GM19328 (cell line): ENCODE measurements around the gene PLCG1.

ENCODE experiments used
- ATAC-seq: cut with Tn5 transposase; IDR thresholded peaks from one replicate; pipeline ENCODE4 v1.9.1; 2021; ENCODE audit warnings: mild to moderate bottlenecking, moderate library complexity; ENCODE audit not compliant: unreplicated experiment

The PLCG1 gene

GRCh38 chr20:41176711-41177552, 39.6 kb downstream of the PLCG1 start:
- no peak for ATAC-seq

GRCh38 chr20:41177636-41178035, 40.3 kb downstream of the PLCG1 start:
- no peak for ATAC-seq

GRCh38 chr20:41178495-41178894, 41.2 kb downstream of the PLCG1 start:
- ATAC-seq = no peak

- no peak for ATAC-seq
These were observed 41.6 kb downstream of the PLCG1 start for GRCh38 chr20:41178904-41179432.

- ATAC-seq = no peak
These were observed 42.6 kb downstream of the PLCG1 start for GRCh38 chr20:41179961-41180360.

DNA sequence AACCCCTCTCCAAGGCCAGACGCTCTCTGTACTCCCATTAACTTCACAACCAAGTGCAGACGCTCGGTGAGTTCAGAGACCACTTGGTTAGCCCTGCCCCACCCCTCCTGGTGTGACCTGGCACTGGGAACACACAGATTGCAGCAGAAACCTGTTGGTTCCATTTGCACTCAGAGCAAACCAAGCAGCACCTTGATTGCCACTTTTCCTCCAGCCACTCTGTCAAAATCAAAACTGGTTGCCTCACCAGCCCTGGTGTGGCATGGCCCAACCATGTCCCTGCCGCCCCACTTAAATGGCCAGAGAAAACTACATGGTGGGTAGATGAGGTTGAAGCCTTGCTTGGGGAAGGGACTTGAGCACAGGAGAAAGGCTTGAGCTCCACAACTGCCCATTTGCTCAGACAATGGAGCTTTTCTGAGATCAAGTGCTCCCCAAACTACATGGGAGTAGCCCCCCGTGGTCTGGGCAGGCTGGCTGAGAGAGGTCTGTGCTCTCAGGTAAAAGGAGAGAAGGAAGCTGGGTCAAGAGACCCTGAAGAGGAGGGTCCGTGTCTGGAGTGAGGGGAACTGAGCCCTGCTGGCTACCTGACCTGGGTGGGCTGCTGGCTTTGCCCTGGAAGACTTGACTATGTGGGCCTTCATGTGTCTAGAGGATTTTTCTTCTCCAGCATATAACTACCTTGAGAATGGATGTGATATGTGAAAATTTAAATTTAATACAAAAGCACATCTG, 43.4 kb downstream of the PLCG1 start:
- ATAC-seq = no peak

DNA sequence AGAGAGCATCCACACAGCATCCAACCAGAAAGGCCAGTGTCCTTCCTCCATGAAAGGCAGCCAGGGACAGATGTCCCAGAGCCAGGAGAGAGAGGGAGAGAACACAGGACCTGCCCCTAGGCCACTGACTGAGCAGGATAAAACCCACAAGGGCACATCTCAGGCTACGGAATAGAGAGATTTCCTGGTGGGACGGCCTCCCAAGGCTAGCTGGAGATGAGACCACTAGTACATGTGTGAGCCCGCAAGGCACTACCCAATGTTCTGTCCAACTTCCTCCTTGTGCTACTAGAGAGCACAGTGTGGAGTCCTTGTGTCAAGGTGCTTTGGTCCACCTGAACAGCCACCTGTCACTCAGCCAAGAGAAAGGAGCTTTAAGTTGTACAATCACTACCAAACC, 44.2 kb downstream of the PLCG1 start:
- no peak for ATAC-seq

GRCh38 chr20:41182296-41183212, 45.2 kb downstream of the PLCG1 start:
- no peak for ATAC-seq

DNA sequence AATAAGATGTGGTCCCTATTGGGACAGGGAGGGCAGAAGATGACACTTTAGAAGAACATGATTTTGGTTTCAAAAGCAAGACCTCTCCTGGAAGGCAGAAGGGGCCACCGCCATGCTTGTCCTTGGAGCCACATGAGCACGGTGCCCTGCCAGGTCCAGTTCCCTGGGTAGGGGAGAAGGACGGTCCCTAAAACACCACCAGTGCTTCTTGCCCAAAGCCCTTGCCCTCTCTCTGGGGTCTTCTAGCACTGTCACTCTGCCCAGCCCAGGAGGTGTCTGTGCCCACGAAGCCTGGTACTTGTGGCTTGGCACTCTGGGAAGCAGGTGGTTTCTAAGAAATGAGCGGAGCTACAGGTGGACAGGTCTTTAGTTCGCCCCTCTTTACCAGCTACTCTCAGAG, 46.0 kb downstream of the PLCG1 start:
- ATAC-seq = no peak

GRCh38 chr20:41183831-41184230, 46.5 kb downstream of the PLCG1 start:
- no peak for ATAC-seq

GRCh38 chr20:41185013-41185757, 47.8 kb downstream of the PLCG1 start:
- ATAC-seq = no peak

DNA sequence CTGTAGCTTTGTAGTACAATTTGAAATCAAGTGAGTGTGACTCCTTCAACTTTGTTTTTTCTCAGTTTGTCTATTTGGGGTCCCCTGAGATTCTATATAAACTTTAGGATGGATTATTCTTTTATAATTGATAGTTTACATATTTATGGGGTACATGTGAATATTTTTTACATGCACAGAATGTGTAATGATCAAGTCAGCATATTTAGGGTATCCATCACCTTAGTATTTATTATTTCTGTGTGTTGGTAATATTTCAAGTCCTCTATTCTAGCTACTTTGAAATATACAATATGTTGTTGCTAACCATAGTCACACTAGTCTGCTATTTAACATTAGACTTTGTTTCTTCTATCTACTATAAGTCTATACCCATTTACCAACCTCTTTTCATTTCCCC, 50.3 kb downstream of the PLCG1 start:
- no peak for ATAC-seq

DNA sequence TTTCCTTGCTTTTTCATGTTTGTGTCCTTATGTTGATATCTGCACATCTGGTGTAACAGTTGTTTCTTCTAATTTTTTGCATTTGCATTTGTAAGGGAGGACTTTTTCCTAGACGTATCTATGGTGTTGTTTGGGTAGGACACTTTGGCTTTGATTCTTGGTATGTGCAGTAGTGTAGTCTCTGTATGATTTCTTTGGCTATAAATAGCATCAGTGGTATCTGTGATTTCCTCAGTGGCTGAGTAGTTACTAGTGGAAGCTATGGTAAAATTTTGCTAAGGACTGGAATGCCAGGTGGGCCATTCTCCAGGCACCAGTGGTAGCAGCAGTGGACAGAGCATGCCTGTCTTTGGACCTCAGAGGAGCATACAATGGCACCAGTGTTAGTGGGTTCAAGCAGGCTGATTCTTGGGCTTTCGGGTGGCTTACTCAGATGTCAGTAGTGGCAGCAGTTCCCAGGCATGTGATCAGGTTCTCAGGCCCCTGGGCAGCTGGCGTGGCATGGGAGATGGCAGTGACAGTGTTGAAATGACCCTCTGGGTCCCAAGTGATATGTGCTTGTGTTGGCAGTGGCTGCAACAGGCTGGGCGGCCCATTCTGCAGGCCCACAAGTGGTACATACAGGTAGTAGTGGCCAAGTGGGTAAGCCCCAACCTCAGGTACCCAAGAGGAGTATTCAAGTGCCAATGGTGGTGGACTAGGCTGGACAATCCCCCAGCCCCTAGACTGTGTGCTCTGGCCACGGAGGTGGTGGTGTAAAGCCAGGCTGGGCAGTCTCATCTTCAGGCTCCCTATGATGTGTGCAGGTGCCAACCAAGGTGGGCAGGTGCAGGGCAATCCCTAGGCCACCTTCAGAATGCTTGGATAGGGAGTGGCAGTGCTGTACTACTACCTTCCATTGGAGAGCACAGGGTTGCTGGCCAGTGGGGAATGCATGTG, 54.5 kb downstream of the PLCG1 start:
- ATAC-seq = no peak

DNA sequence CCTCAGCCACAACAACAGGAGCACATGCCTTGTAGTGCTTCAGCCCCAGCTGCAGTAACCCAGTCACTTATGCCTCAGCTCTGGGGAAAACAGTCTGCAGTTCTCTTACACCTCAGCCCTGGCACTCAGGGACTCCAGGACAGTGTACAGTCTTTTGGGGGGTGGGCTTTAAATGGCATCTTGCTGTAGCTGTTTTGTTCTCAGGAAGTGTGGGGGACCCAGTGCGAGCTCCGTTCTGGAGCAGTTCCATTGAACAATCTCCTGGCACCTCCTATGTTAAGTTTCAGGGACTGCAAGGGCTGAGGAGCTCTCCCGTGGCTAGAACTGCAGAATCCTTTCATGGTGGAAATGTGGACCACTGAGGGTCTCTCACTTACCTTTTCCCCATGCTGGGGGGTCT, 55.2 kb downstream of the PLCG1 start:
- no peak for ATAC-seq

DNA sequence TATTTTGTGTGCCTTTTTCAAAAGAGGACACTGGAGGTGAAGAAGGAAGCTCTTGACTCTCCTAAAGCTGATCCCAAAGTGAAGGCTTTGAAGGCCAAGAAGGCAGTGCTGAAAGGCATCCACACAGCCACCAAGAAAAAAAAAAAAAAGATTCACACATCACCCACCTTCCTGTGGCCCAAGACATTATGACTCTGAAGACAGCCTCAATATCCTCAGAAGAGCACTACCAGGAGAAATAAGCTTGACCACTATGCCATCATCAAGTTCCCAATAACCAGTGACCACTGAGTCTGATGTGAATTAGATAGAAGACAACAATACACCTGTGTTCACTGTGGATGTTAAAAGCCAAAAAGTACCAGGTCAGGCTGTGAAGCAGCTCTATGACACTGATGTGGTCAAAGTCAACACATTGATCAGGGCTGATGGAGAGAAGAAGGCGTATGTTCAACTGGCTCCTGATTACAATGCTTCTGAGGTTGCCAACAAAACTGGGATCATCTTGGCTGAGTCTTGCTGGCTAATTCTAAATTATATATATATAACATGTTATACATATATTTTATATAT, 59.4 kb downstream of the PLCG1 start:
- ATAC-seq = no peak

DNA sequence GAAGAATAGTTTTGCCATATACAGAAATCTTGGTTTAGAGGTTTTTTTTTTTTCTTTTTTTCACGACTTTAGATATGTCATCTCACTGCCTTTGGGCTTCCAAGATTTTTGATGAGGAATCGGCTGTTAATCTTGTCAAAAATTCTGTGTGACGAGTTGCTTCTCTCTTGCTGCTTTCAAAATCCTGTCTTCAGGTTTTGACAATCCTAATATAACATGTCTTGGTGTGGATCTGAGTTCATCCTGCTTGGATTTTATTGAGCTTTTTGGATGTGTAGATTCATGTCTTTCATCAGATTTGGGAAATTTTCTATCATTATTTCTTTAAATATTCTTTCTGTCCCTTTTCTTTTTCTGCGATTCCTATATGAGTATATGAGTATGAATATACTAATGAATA, 61.1 kb downstream of the PLCG1 start:
- ATAC-seq = no peak

DNA sequence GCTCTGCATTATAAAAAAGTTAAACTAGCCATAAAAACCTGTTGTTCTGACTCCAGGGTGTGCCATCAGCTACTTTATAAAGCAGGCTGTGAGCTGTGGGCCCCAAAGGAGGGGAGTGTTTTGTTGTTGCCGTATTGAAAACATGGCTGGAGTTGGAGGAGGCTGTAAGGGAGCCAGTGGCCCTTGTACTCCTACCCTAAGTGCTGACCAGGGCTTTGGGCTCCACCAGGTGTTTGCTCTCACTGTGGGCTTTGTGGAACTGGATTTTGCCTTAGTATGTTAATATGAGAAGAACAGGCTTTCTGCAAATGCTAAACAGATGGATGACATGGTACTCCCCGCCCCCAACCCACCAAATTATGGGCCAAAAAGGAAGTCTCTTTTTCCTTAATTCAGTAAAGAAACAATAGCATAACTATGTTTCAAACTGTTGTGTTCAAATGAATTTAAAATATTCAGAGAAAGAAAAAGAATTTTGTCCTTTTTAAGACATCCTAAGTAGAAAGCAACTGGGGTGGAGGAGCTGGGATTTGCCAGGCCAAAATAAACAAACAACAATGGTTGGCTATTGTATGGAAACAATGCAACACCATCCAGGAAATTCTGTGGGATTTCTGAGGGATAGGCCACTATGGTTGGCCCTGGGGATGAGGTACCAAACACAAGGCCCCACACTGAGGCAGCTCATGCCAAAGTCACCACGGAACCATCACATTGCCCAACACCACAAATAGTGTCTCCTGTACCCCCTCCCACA, 63.3 kb downstream of the PLCG1 start:
- ATAC-seq = no peak

DNA sequence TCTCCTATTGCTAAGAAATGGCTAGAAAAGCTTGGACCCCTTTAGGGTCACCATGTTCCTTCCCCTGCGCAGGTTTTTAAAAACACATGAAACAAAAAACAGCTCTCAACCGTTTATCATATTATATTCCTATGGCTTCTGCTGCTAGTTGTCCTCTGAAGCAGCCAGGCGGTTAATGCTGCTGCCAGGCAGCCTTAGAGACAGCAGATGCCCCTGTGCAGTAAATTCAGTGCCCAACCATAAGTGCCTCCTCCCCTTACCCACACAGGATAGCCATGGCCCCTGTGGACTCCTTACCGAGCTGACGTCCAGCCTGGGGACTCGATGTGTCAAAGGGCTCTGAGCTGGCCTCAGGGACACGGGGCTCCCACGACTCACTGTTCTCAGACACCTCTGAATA, 64.4 kb downstream of the PLCG1 start:
- no peak for ATAC-seq
